A549 (cell line): ENCODE data around the gene SCGB1C2. TPM values are rescaled to one million over a fixed set of nuclear protein-coding genes. Genes with fewer than 3 reads are reported as not detected.
"Not testable (repeated sequence)": the region's sequence is repeated elsewhere in the genome, so short reads cannot be mapped to it uniquely, and the experiment has no call there.

Experiments used
- ATAC-seq, 2 experiments: fragments of 200-7000 bp in 1 of 2; fragments of >200 bp in 1 of 2; cut with Nextera tagmentation in 1 of 2; cut with Tn5 transposase in 1 of 2; 3 replicates each; pipeline versions ENCODE4 v1.8.0 to v1.9.1; 2018 to 2020; ENCODE audit warnings: mild to moderate bottlenecking in 1 of 2, moderate library complexity in 1 of 2
- CTCF ChIA-PET: fragments of 300-600 bp; sonication (Branson Sonifier 250); formaldehyde crosslinking; extraction: SDS; loops from one replicate; lab custom pipeline; 2021; ENCODE audit warnings: antibody characterized with exemption, inconsistent platforms; lab: Yijun Ruan, JAX
- POLR2A ChIA-PET: fragments of 350-600 bp; formaldehyde crosslinking; extraction: SDS; loops from one replicate; lab custom pipeline; 2021; ENCODE audit warnings: antibody characterized with exemption, inconsistent platforms; lab: Yijun Ruan, JAX
- DNase-seq, 2 experiments: peaks; one replicate each; pipeline versions ENCODE4 v3.0.0 to v3.0.0-alpha.2; 2011 to 2016; ENCODE audit warnings: low read depth in 1 of 2, low spot score in 1 of 2
- FAIRE-seq: peaks from 2 replicates; lab custom pipeline; 2011; peaks lifted over from hg19 to GRCh38; lab: Jason Lieb, UNC
- H3K27ac ChIP-seq, 2 experiments: fragments of >200 bp; sonication (Bioruptor Twin); formaldehyde crosslinking; 3 replicates each; pipeline ENCODE4 v1.5.1; 2016 to 2017
- H3K4me1 ChIP-seq: fragments of >200 bp; sonication (Bioruptor Twin); formaldehyde crosslinking; 3 replicates; pipeline ENCODE4 v1.6.1; 2016
- H3K4me2 ChIP-seq: fragments of >200 bp; sonication (Bioruptor Twin); formaldehyde crosslinking; 3 replicates; pipeline ENCODE4 v1.6.1; 2016
- H3K4me3 ChIP-seq: fragments of >200 bp; sonication (Bioruptor Twin); formaldehyde crosslinking; 3 replicates; pipeline ENCODE4 v1.5.1; 2016
- H3K9me3 ChIP-seq: fragments of >200 bp; sonication (Bioruptor Twin); formaldehyde crosslinking; 3 replicates; pipeline ENCODE4 v1.6.1; 2016
- RAD21 ChIP-seq, 2 experiments: fragments of >200 bp in 1 of 2; sonication (Bioruptor Twin) in 1 of 2; formaldehyde crosslinking in 1 of 2; IDR thresholded peaks in 1 of 2; conservative IDR thresholded peaks in 1 of 2; 2 replicates in 1 of 2; 3 replicates in 1 of 2; pipeline ENCODE4 v1.6.1; 2012 to 2018; ENCODE audit warnings: inconsistent platforms in 1 of 2
- SMC3 ChIP-seq: fragments of >200 bp; sonication (Bioruptor Twin); formaldehyde crosslinking; IDR thresholded peaks from 3 replicates; pipeline ENCODE4 v1.6.1; 2018; ENCODE audit warnings: inconsistent platforms
- WGBS: methylation state at CpG from one replicate; pipeline ENCODE4 v1.1.6; 2017; ENCODE audit errors: missing lambda C conversion rate; 5-methylcytosine and 5-hydroxymethylcytosine counted together
- polyA minus RNA-seq: library from RNA; depleted of rRNA, polyadenylated mRNA; stranded (reverse); fragments of >200 nt; gene quantifications from 2 replicates; pipeline ENCODE4 v1.2.3, GENCODE V29; 2011; rRNA and poly(A)+ RNA removed
- polyA plus RNA-seq, 4 experiments: library from polyadenylated mRNA; depleted of rRNA in 3 of 4; stranded (reverse); fragments of >200 nt; fragmentation: RNase III in 1 of 4; extraction: RNeasy Plus Mini Kit Qiagen cat#74134 plus additional on column Dnase treatment in 1 of 4; gene quantifications; 2 replicates in 3 of 4; 3 replicates in 1 of 4; pipeline ENCODE4 v1.2.3, GENCODE V29; 2011 to 2017
- TF ChIP-seq, protein P1 (sequence below): fragments of >200 bp; sonication (Bioruptor Twin); formaldehyde crosslinking; IDR thresholded peaks from 3 replicates; pipeline ENCODE4 v1.5.1; 2016

The SCGB1C2 gene
- polyA plus RNA-seq (2011; rRNA removed): not detected in 2 replicates
- not detected in 2 replicates for polyA plus RNA-seq (2012; cell fraction: cytosol; rRNA removed)
- not detected in 2 replicates for polyA plus RNA-seq (2012; cell fraction: nucleus; rRNA removed)
- polyA plus RNA-seq (2017; fragmentation: RNase III; extraction: RNeasy Plus Mini Kit Qiagen cat#74134 plus additional on column Dnase treatment): not detected in 3 replicates
- polyA minus RNA-seq: not detected in 2 replicates

DNA sequence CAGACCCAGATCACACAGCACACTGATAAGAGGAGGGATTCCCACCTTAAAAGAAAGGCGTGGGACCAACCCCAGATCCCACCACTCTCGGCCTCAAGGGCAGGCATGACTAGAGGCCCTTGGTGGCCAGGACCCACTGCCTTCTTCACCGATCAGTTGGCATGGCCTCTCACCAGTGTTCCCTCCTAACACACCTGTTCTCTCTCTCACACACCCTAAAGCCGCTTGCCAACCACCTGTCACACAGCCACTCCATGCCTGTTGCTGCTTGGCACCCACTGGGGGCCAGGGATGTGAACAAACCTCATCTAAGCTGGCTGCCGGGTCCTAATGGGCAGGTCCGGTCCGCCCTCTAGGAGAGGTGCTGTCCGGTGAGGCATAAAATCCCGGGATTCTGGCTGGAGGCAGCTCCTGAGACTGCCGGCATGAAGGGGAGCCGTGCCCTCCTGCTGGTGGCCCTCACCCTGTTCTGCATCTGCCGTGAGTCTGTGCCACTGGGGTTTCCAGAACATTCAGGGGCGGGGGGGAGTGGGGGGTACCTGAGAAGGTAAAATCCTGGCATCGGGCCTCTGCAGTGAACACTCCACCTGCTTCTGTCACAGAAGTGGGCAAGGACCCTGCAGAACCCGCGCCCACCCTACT is at the start of gene SCGB1C2:
Gene SCGB1C2 (plus strand): TSS at position 404 of the 642 bp plus-strand sequence. CDS start 22 bp downstream, at position 426.
- H3K9me3 ChIP-seq, CTCF ChIA-PET, FAIRE-seq, ATAC-seq, H3K27ac ChIP-seq, DNase-seq, H3K4me2 ChIP-seq, H3K4me3 ChIP-seq, H3K4me1 ChIP-seq, POLR2A ChIA-PET: not testable (repeated sequence)
- 47% methylated on average over 3 of the region's 16 CpGs for WGBS

DNA sequence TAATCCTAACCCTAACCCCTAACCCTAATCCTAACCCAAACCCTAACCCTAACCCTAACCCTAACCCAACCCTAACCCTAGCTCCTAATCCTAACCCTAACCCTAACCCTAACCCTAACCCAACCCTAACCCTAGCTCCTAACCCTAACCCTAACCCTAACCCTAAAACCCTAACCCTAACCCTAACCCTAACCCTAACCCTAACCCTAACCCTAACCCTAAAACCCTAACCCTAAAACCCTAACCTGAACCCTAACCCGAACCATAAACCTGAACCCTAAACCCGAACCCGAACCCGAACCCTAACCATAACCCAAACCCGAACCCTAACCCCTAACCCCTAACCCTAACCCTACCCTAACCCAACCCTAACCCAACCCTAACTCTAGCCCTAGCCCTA is 24.3 kb upstream of the SCGB1C2 start:
- WGBS: no CpG with 5 or more reads among the region's 5 CpGs
- H3K4me1 ChIP-seq, FAIRE-seq, POLR2A ChIA-PET, H3K9me3 ChIP-seq, H3K27ac ChIP-seq, CTCF ChIA-PET, ATAC-seq, DNase-seq, H3K4me2 ChIP-seq, H3K4me3 ChIP-seq: not testable (repeated sequence)

DNA sequence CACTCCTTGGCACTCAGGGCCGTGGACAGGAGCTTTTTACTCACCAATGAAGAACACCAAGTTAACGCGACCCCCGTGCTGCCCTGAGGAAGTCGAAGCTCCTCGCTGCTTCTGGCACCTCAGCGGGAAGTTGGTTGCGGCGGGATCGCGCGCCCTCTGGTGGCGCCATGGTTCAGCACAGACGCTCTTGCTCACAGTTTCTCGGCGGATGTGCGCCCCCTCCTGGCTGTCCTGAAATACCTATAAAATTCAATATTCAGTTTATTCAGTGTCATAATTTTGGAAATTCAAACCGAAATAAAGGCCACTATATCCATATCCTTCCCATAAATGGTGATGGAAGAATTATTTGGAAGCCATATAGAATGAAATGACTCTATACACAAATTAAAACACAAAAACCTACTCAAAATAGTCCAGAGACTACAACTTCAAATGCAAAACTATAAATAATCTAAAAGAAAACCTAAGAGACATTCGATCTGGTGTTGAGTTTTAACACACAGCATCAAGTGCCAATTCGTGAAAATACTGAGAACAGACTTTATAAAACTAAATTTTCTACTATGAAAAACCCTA is 18.9 kb upstream of the SCGB1C2 start:
- CTCF ChIA-PET, POLR2A ChIA-PET, H3K4me1 ChIP-seq, H3K27ac ChIP-seq, H3K9me3 ChIP-seq, FAIRE-seq, H3K4me3 ChIP-seq, H3K4me2 ChIP-seq, ATAC-seq: not testable (repeated sequence)
- peak; percentile 54 for TF ChIP-seq SMC3
- TF ChIP-seq, protein P1, sequence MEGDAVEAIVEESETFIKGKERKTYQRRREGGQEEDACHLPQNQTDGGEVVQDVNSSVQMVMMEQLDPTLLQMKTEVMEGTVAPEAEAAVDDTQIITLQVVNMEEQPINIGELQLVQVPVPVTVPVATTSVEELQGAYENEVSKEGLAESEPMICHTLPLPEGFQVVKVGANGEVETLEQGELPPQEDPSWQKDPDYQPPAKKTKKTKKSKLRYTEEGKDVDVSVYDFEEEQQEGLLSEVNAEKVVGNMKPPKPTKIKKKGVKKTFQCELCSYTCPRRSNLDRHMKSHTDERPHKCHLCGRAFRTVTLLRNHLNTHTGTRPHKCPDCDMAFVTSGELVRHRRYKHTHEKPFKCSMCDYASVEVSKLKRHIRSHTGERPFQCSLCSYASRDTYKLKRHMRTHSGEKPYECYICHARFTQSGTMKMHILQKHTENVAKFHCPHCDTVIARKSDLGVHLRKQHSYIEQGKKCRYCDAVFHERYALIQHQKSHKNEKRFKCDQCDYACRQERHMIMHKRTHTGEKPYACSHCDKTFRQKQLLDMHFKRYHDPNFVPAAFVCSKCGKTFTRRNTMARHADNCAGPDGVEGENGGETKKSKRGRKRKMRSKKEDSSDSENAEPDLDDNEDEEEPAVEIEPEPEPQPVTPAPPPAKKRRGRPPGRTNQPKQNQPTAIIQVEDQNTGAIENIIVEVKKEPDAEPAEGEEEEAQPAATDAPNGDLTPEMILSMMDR: peak; percentile 75
- peak; percentile 40 to 54; a peak in 4 of 5 replicates for TF ChIP-seq RAD21 (conservative IDR thresholded peaks at IDR 0.05 in 1 of 2, IDR thresholded peaks at IDR 0.05 in 1 of 2)
- DNase-seq: peak in 1 of 2 experiments; percentile 26
- WGBS: under 1% methylated on average over 20 of the region's 20 CpGs

DNA sequence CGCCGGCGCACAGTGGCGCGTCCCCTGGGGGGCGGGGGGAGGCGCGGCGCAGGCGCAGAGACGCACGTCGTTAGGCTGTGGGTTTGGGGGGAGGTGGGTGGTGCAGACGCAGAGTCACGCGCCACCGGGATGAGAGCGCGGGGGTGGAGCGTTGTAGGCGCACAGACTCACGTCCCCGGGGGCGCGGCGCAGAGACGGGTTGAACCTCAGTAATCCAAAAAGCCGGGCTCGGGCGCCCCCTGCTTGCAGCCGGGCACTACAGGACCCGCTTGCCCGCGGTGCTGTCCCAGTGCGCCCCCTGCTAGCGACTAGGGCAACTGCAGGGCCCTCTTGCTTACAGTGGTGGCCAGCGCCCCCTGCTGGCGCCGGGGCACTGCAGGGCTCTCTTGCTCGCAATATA is 3.4 kb upstream of the SCGB1C2 start:
- H3K4me3 ChIP-seq, DNase-seq, FAIRE-seq, H3K4me1 ChIP-seq, H3K9me3 ChIP-seq, CTCF ChIA-PET, POLR2A ChIA-PET, H3K4me2 ChIP-seq, ATAC-seq, H3K27ac ChIP-seq: not testable (repeated sequence)
- WGBS: 93% methylated on average over 16 of the region's 40 CpGs

DNA sequence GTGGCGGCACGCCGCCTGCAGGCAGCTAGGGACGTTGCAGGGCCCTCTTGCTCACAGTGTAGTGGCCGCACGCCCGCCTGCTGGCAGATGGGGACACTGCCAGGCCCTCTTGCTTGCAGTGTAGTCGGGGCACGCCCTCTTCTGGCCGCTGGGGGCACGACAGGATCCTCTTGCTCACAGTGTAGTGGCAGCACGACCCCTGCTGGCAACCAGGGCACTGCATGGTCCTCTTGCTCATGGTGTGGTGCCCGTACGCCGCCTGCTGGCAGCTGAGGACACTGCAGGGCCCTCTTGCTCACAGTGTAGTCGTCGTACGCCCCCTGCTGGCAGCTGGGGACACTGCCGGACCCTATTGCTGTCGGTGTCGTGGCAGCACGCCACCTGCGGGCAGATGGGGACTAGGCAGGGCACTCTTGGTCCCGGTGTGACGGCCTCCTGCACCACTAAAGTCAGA is 3.0 kb upstream of the SCGB1C2 start:
- CTCF ChIA-PET, H3K9me3 ChIP-seq, H3K4me1 ChIP-seq, H3K4me3 ChIP-seq, FAIRE-seq, H3K27ac ChIP-seq, DNase-seq, POLR2A ChIA-PET, H3K4me2 ChIP-seq: not testable (repeated sequence)
- TF ChIP-seq, protein P1: 0 out of 3 replicates have a peak, but pooled peaks have one; percentile 11
- 47% methylated on average over 6 of the region's 25 CpGs for WGBS
- ATAC-seq: peak; percentile 58 to 80

DNA sequence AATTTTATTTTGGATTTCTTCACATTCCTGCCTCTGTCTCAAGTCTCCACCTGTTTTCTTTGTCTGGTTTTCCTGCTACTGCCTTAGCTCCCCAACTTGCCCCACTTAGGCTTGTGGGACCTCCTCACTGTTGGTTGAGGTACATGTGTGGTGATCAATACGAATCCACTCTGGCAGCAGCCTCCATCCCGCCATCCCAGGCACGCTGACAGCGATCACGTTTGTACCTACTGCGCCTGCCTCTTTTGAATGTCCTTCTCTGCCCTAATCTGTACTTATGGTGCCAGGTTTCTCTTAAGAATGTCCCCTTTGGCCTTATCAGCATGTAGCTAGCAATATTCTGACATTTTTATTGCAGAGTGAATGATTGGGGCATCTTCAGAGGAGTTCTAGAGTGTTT is 2.3 kb upstream of the SCGB1C2 start:
- H3K27ac ChIP-seq, H3K4me2 ChIP-seq, POLR2A ChIA-PET, H3K4me3 ChIP-seq, CTCF ChIA-PET, H3K9me3 ChIP-seq, DNase-seq, FAIRE-seq, ATAC-seq, H3K4me1 ChIP-seq: not testable (repeated sequence)
- 57% methylated on average over 6 of the region's 6 CpGs for WGBS

DNA sequence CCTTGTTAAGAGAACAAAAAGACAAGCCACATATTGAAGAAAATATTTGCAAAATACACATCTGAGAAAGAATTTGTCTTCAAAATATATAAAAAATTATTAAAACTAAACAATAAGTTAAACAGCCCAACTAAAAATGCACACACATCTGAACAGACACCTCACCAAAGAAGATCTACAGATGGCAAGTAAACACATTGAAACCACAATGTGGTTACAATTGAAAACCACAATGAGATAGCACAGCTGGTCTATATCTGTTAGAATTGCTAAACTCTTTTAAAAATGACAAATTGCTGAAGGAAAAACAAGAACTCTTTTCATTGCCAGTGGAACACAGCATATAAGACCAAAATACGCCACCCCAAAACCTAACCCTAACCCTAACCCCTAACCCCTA is 1.5 kb upstream of the SCGB1C2 start:
- DNase-seq, H3K4me2 ChIP-seq, POLR2A ChIA-PET, H3K4me1 ChIP-seq, CTCF ChIA-PET, H3K4me3 ChIP-seq, H3K9me3 ChIP-seq, ATAC-seq, H3K27ac ChIP-seq, FAIRE-seq: not testable (repeated sequence)
- no CpG with 5 or more reads among the region's 1 CpG for WGBS
